ENCODE data around the gene KSR1.

Gene KSR1

DNA sequence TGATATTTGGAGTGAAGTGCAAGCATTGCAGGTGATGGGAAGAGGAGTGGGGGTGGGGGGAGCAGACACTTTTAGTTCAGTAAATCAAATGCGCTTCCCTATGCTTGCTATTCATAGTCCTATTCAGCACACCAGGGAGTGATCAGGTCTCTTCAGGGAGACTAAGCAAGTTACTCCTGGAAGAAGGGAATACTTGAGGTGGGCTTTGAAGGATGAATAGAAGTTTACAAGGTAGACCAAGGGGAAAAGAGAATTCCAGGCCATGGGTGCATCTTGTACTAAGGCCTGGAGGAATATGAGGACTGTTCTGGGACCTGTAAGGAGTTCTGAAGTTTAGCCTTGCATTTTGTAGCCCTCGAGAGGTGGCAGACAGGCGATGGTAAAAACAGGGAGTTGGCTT is 134.6 kb downstream of the KSR1 start:
- DNase-seq (ENCODE audit: low spot score): no peak

DNA sequence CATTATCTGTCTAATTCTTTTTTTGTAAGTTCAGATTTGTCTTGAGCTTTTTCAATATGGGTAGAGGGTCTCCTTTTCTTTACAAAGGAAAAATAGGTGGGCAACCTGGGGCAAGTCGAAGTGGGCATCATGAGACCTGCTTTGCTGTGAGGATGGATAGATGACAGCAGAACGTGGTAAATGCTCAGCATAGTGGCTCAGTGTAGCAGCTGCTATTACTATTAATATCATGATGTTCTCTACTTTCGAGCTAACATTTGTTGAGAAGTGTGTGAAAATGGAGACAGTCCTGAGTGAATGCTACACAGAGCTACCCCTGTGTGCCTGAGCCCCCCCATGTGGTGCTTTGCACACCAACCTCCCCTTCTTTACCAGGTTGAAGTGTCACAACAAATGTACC is 135.7 kb downstream of the KSR1 start:
- no peak for DNase-seq (ENCODE audit: low spot score)

DNA sequence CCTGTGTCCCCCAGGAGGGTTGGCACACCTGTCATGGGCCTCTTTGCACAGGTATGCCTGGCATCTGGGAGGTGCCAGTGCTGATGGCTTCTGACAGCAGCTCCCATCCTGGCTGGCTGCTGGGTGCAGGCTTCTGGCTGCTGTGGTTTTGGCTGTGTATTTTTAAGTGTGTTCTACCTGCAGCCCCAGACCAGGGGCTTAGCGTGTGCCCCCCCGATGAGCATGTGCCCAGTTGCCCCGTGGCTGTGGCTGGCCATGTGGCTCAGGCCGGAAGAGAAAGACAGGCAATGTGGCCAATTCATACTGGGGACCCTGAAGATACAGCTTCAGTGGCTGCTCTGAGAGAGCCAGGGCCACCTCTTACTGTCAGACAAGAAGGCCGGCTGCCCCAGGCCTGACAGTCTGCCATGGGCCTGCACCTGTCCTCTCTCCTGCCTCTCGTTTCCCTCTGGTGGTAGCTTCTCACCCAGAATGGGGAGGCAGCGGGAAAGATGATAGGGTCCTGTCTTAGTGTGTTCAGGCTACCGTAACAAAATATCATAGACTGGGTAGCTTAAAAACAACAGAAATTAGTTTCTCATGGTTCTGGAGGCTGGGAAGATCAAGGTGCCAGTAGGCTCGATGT is 137.1 kb downstream of the KSR1 start:
- DNase-seq (ENCODE audit: low spot score): no peak

DNA sequence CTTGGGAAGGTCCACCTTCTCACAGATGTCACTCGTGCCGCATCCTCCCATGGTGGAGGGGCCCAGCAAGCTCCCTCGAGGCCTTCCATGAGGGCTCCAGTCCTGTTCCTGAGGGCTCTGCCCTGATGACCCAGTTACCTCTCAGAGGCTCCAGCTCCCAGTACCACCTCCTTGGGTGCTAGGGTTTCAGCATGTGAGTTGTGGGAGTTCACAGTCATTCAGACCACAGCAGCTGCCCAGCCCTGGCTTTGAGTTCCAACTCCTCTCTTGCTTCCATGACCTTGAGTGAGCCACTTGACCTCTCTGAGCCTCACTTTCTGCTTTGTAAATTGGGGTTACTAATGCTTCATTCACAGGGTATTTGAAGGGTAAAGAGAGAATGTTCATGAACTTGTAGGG is 137.6 kb downstream of the KSR1 start:
- no peak for DNase-seq (ENCODE audit: low spot score)

DNA sequence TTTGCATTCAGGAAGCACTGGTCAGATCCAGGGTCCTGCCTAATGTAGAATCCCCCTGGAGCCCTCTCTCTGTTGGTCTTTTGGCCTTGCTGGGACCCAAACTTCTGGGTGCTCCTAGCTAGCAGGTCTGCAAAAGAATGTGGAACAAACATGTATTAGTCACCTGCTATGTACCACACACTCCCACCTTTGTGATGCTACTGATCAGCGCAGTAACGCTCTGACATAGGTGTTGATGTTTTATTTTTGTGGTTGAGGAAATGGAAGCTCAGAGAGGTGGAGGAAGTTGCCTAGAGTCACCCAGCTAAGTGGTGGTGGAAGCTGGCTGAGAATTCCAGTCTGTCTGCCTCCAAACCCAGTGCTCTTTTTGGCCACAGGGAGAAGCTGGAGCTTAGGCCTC is 139.0 kb downstream of the KSR1 start:
- no peak for DNase-seq (ENCODE audit: low spot score)

DNA sequence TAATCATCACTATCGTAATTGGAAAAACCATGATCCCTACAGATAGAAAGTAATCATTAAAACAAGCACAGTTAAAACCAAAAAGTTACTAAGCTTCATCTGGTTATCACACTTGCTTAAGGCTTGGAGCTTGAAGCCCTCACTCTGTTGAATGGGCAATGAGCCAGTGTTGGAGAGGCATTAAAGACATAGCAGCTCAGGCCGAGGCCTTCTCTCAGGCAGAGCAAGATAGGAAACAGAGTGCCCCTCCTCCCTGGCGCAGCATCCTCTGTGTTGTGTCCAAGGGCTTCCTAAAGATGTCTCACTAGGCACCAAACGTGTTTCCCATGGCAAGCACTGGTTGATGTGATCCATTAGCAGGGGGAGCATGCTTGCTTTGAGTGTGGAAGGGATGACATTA is 139.8 kb downstream of the KSR1 start:
- DNase-seq (ENCODE audit: low spot score): no peak

DNA sequence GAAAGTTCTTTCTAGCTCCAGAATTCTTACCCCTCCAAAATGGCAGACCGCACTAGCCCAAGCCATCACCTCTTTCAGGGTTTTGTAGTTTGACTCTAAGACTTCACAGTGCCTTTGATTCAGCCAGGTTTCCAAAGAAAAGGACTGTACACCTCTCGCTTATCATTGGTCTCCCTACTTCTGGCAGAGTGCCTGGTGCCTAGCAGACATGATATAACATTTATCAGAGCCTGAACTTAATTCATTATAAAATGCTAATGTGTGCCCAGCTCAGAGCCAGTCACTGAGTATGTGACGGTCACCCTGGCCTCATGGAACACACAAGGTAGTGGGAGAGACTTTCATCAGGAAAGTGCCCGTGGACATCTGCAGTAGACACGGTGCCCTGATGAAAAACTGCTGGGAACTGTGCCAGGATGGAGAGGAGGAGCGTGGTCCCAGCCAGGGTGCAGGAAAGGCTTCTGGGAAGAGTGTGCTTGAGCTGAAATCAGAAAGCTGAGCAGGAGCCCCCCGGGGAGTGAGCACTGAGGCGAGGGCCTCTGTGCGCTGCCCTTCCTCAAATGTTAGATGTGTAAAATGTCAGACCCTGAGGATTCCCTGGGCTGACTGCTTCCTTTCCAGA is 140.4 kb downstream of the KSR1 start:
- DNase-seq (ENCODE audit: low spot score): no peak

DNA sequence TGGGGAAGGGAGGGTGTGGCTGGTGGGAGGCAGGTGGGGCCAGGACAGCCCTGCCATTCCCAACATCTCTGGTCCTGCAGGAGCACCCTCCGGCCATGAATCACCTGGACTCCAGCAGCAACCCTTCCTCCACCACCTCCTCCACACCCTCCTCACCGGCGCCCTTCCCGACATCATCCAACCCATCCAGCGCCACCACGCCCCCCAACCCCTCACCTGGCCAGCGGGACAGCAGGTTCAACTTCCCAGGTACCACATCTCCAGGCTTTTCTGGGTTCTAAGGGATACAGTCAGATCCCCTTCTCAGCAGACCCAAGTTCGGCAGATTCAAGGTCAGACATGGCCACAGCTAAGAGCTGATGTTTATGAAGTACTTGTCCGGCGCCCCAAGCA is 140.9 kb downstream of the KSR1 start:
- no peak for DNase-seq (ENCODE audit: low spot score)

DNA sequence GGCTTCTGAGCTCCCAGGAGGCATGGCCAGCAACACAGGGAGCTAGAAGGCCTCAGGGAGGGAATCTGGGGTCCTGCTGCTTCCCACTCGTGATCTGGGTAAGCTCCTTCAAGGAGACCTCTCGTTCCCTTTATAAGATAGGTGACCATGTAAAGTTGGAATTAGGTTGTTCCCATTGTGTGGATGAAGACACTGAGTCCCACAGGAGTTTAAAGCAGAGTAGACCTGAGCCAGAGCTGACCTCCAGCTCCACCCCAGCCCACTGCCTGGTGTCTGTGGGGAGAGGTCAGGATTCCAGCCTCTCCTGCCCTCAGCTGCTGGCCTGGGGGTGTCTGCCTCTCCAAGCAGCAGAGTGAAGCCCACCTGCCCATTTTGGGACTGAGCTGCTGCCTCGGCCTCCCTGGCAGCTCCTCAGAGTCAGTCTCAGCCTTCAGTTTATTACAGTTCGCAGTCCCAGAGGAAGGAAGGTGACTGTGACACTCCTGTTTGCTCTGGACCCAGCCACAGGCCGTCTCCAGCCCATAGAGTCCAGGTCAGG is 141.6 kb downstream of the KSR1 start:
- DNase-seq (ENCODE audit: low spot score): no peak

DNA sequence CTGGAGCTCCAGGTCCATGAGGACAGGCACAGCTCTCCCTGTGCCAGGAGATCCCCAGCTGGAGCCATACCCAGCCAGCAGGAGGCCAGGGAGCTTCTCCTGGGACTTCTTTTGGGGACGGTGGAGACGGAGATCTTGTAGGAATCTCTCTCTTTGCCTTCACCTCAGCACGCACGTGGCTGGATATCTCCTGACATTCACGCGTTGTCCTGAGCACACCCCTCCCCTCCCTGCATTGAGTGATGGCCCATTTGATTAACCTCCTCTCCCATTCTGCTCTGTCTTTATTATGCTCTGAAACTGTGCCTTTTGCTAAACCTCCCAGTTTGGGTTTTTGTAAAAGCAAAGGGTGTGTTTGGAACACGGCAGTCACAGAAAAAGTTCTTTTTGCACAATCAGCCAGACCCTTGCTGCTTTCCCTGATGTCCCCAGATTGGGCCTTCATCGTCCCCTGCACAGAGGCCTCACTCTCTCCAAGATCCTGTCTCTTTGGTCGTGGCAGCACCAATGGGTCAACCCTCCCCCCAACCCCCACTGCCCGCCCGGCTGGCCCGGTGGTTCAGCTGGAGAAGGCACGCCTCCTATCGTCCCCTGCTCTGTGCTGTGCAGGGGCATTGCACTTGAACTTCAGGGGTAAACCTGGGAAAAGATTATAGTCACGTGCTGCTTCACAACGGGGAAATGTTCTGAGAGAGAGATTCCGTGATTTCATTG is 142.2 kb downstream of the KSR1 start:
- DNase-seq (ENCODE audit: low spot score): no peak

DNA sequence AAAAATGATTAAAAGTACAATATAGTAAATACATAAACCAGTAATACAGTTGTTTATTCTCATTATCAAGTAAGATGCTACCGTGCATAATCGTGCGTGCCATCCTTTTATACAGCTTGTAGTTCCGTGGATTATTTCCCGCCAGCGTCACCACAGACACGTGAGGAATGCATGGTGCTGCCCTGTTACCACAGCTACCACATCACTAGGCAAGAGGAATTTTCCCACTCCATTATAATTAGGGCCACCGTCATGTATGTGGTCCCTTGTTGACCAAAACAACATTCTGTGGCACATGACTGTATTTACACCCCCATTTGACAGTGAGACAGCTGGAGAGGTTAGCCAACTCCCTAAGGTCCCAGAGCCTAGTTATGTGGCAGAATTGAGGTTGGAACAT is 144.2 kb downstream of the KSR1 start:
- DNase-seq (ENCODE audit: low spot score): no peak

DNA sequence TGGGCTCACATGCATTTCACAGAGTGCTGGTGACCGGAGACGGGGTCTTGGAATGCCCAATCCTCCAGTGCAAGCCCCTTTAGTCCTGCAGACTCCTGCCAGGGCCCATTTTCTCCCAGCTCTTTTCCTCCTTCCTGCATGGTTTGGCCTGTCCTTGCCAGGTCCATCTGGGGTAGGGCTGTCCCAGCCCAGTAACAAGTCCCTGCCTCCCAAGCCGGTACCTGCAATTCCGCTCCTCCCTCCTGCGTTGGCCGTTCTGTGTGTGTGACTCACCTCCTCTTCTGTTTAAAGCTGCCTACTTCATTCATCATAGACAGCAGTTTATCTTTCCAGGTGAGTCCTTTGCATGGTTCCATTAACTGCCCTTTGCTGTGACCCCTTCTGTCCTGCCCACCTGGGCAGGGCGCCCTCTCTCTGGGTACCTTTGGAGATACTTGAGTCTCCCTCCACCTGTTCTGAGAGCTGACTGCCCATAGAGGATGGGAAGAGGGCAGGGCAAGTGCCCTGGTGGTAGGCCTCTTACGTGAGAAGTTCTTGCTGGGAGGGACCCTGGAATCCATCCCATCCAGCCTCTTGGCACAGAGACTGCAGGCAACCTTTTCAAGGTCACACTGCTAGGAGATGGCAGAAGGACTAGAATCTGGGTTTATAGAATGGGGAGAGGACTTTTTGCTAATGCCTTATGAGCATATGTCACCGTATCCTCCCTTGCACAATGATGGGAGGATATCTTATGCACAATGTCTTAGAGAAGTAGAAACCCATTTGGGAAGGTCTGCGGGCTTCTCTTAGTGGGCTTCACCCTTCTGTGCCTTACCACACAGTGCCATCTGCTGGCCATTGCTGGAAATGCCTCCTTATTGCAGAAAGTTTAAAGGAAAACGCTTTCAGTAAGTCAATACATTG is 145.1 kb downstream of the KSR1 start:
- peak; percentile 75 for DNase-seq (ENCODE audit: low spot score)

DNA sequence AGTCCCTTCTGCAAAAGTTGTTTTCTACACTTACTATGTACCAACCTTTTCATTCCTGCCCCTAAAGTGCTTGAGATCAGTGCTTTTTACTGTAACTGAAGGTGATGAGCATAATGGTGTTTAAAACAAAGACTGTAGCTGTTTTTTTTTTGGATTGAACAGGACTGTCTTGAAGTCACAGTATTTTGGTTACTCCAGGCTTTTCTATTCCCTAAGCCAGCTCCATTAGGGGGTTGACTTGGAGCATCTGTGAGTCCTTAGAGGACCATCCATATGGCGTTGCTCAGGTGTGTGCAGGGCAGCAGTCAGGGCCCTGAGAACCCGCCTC is 145.7 kb downstream of the KSR1 start:
- no peak for DNase-seq (ENCODE audit: low spot score)

DNA sequence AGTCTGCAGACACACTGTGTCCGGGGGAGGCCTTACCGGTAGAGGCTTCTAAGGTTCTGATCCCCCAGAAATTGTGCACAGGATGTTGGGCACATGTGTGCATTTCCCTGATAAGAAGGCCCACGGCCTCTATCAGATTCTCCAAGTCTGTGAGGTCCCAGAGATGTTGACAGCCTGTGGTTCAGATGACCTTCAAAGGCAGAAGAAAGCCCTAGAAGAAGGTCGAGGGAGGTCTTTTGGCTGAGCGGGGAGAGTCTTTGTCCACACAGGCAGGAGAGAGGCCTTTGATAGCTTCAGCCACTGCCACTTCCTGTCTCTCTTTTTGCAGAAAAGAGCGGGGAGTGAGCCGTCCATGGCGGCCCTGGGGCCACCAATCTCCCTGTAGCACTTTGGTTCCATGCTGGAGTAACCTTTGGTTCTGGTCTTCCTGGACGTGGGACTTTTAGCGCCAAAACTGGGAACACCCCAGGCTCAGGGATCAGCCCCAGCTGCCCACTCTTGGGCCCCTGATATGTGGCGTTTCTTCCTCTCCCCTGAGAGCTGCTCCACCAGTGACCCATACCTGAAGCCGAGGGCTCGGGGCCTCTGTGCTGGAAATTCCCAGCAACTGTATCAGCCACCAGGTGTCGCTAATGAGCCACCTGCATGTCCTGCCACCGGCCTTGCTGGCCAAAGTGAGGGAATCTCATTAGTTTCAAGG is 146.6 kb downstream of the KSR1 start:
- DNase-seq (ENCODE audit: low spot score): peak; percentile 63

DNA sequence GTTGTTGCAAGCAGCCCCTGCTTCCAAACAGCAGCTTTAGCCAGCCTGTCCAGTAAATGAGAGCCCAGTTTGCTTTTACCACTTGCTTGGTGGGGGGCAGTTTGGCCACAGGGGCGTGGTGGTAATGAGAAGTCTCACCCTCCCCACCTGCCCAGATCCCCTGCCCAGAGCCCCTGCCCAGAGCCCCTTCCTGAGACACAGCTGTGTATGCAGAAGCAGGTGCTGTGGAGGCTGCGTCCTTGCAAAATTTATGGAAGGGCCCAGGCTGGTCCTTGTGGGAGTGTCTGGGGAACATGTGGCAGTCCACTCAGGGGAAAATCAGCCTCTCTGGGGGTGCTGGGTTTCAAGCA is 147.1 kb downstream of the KSR1 start:
- no peak for DNase-seq (ENCODE audit: low spot score)

DNA sequence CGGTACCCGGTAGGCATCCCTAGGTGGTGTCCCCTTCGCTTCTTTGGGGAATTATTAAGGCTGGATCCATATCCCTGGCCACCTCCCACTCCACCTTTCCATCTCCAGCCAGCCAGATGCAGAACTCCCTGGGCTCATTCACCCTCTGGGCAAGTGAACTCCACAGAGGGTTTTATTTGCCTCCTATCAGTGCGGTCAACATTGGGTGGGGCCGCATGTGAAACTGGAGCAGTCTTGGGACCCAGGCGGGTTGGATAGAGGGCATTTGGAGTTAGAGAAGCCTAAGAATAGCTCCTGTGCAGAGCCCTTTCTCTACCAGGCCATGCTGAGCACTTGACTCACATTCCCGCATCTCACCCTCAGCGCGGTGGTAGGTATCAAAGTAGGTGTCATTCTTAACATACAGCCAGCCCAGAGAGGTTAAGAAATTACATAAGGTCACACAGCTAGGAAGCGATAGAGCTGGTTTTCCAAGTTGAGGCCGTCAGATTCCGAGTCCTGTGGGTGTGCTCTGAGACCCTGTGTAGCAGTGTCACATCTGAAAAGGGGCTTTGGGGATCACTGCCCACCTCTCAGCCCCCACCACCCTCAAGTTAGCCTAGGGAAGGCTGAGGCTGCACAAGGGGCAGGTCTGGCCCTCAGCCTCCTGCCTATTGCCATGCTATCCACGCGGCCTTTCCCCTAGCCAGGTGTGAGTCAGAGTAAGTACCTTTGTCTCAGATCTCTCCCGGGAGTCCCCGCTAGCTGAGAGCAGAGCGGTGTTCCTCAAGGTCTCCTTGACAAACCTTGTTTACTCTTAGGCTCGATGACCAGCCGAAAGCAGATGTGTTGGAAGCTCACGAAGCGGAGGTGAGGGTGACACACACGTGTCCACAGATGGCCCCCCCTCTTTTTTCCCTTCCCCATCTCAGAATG is 147.9 kb downstream of the KSR1 start:
- DNase-seq (ENCODE audit: low spot score): no peak

DNA sequence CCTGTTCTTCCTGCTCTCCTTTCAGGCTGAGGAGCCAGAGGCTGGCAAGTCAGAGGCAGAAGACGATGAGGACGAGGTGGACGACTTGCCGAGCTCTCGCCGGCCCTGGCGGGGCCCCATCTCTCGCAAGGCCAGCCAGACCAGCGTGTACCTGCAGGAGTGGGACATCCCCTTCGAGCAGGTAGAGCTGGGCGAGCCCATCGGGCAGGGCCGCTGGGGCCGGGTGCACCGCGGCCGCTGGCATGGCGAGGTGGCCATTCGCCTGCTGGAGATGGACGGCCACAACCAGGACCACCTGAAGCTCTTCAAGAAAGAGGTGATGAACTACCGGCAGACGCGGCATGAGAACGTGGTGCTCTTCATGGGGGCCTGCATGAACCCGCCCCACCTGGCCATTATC is 149.2 kb downstream of the KSR1 start:
- no peak for DNase-seq (ENCODE audit: low spot score)

DNA sequence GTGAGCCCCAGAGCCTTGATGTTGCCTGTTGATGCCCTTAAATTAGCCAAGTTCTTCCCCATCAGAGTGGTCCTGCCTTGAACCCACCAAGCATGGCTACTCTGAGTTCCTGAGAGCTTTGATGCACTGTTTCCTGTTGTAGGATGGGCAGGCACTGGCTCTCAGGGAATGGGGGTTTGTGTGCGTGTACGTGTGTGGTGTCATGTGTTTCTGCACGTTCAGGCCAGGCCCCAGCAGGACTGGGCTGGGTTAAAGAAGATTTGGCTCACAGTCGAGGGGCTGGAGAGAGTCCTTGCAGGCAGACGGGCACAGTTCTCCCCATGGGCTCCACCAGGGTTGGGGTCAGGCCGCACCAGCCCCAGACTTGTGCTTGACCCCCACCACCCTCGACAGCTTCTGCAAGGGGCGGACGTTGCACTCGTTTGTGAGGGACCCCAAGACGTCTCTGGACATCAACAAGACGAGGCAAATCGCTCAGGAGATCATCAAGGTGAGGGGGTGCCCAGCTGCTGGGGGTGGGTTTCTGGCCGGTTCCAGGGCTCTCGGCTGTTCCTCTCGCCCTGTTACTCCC is 151.4 kb downstream of the KSR1 start:
- DNase-seq (ENCODE audit: low spot score): no peak

DNA sequence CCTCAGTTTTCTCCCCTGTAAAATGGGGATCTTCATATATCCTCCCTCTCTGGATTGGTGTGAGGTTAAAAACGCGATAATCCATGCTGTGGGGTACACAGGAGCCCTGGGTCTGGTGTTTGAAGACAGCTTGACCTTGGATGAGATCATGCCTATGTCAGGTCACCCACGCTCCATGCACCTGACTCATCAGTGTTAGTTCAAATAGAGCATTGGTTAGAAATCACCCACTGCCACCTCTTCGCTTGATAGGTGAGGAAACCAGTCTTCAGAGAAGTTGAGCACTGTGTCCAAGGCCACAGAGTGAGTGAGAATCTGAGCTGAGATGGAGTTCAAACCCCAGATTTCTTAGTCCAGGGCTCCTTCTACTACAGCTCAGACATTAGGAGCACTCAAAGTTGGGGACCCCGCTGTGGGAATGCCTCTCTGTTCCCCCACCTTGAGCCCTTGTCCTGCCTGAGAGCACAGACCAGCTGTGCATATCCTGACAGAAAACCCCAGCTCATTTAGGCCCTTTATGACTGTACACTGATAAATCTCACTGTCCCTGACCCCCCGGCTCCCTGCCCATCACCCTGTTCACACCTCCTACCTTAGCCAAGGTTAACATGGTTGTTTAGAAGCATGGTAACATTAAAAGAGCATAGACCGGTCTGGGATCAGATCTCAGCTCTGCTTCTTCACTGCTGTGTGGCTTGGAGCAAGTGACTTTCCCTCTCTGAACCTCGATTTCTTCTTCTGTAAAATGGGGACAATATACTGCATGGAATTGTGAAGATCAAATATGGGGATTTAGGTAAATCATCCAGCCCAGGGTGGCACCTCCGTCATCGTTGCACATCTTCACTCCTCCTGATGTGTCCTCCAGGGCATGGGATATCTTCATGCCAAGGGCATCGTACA is 152.3 kb downstream of the KSR1 start:
- no peak for DNase-seq (ENCODE audit: low spot score)

Measured in CD4-positive, alpha-beta T cell treated with Interleukin-6 at 100 ng/mL for 8 hours (primary cell).